Heart left ventricle (tissue), 16 donors: ENCODE measurements around the gene BMPER. TPM values are rescaled to one million over a fixed set of nuclear protein-coding genes. Genes with fewer than 3 reads are reported as not detected.

ENCODE experiments used
- ATAC-seq, 4 donors: fragments of 200-7000 bp; cut with Tn5 transposase; one replicate each; pipeline ENCODE4 v1.9.1; 2020 to 2022; ENCODE audit warnings: moderate library complexity in 4 of 4, mild to moderate bottlenecking in 3 of 4, moderate number of reproducible peaks in 1 of 4
- DNase-seq, 5 donors: peaks; one replicate each; pipeline ENCODE4 v3.0.0-alpha.2; 2020
- H3K27ac ChIP-seq, 12 donors: fragments of 200-600 bp; sonication (generic) in 4 of 12; one replicate each; pipeline versions ENCODE4 v1.5.0 to v1.8.0; 2016 to 2022; ENCODE audit warnings: mild to moderate bottlenecking in 2 of 12
- H3K27me3 ChIP-seq, 9 donors: fragments of 200-600 bp; sonication (generic) in 2 of 9; one replicate each; pipeline versions ENCODE4 v1.5.1 to v1.8.0; 2016 to 2022; ENCODE audit warnings: mild to moderate bottlenecking in 3 of 9
- H3K36me3 ChIP-seq, 9 donors: fragments of 200-600 bp; sonication (generic) in 2 of 9; one replicate each; pipeline versions ENCODE4 v1.5.0 to v1.8.0; 2018 to 2022; ENCODE audit warnings: mild to moderate bottlenecking in 2 of 9
- H3K4me1 ChIP-seq, 12 donors: fragments of 200-600 bp; sonication (generic) in 4 of 12; one replicate each; pipeline versions ENCODE4 v1.5.0 to v1.8.0; 2016 to 2022; ENCODE audit warnings: mild to moderate bottlenecking in 3 of 12
- H3K4me3 ChIP-seq, 12 donors: fragments of 200-600 bp; sonication (generic) in 4 of 12; one replicate each; pipeline versions ENCODE4 v1.5.0 to v1.8.0; 2017 to 2022; ENCODE audit warnings: mild to moderate bottlenecking in 9 of 12, moderate library complexity in 4 of 12
- H3K9me3 ChIP-seq, 12 donors: fragments of 200-600 bp; sonication (generic) in 4 of 12; one replicate each; pipeline versions ENCODE4 v1.5.0 to v1.8.0; 2016 to 2022; ENCODE audit warnings: mild to moderate bottlenecking in 1 of 12
- CTCF ChIP-seq, 12 donors: fragments of 200-600 bp; sonication (generic) in 4 of 12; IDR thresholded peaks; one replicate each; pipeline versions ENCODE4 v1.5.0 to v1.8.0; 2018 to 2022; ENCODE audit warnings: antibody characterized with exemption in 12 of 12, mild to moderate bottlenecking in 5 of 12
- POLR2A ChIP-seq, 2 donors: fragments of 450-650 bp; IDR thresholded peaks; one replicate each; pipeline ENCODE4 v1.6.1; 2017; ENCODE audit warnings: antibody characterized with exemption in 2 of 2, mild to moderate bottlenecking in 2 of 2, moderate library complexity in 2 of 2
- whole genome bisulfite sequencing, 4 donors: extraction: QIAGEN DNeasy Blood & Tissue Kit in 2 of 4; methylation state at CpG; one replicate each; pipeline versions ENCODE4 v1.1.5 to v1.1.7; 2013 to 2018; 5-methylcytosine and 5-hydroxymethylcytosine counted together
- intact Hi-C, 10 donors: fragments of 100-400 bp; cut with DNase I; formaldehyde crosslinking; loops; one replicate each; pipeline versions ENCODE4 v1.11.1 to v1.14.2; 2022
- polyA plus RNA-seq, 2 donors: library from polyadenylated mRNA; stranded (reverse); fragments of 200-250 nt; gene quantifications; one replicate each; pipeline ENCODE4 v1.2.3, GENCODE V29; 2013
- total RNA-seq, 9 donors: library from RNA; depleted of rRNA in 2 of 9; stranded (reverse); fragments of >200 nt in 2 of 9; fragmentation: NEBNext Ultra II Directional in 3 of 9; extraction: Animal tissue kit (Norgen Biotek cat#: 25700) in 3 of 9; gene quantifications; one replicate each; pipeline versions ENCODE4 v1.1.0 to v1.2.4, GENCODE V29; 2016 to 2023
- donor health status: ischemic (EF 13 %, LVEDD 7.1; RV severe dilation, severe dysfunction).
- donor health status: healthy with polysubstance abuse.
- donor health status: DM: no; HTN: yes; CAD: no.
- donor health status: DM: no; HTN: no; CAD: no.
- donor health status: ischemic (EF 25% LVEDD 6.9; RV normal size, moderate dysfunction).
- donor health status: ischemic (EF 25% LVEDD 5.7; RV mildly dilated, moderate dysfunction).
- donor health status: healthy.
- donor health status: DM: yes; HTN: yes; CAD: no.
- donor health status: ischemic (EF 35%, LVEDD 5.7; RV mildly dilated, moderate dysfunction).
- donor health status: nonischemic (EF 11% LVEDD 7.7; RV severe dilation, severe dysfunction).
- donor health status: DM: yes; HTN: yes; CAD: no.
- donor health status: PGD.
- donor health status: ischemic (EF 29% LVEDD 5.4; RV normal size, mild dysfunction).
- donor health status: nonischemic (EF 23%, LVEDD 6.1; RV moderate dilation, normal function).

BMPER gene
- total and polyA plus RNA-seq, 11 donors: 0.05 to 4.2 (median 0.85) TPM

GRCh38 chr7:34175837-34176236 is 270.5 kb downstream of the BMPER start:
- 77 to 86% (median 84%) methylated on average over 3 of the region's 3 CpGs for WGBS, 4 donors
- Histone ChIP-seq H3K27me3 (no peaks in the 10 kb centered on the region), H3K4me3 (no peak overlapping the region), H3K9me3 (peaks cover 0 to 4% (median 0%) of the 10 kb centered on the region in 12 donors), H3K4me1 (no peaks in the 10 kb centered on the region), H3K36me3 (no peaks in the 10 kb centered on the region), H3K27ac (no peak overlapping the region)
- ATAC-seq (no peak), DNase-seq (no peak)
- no peak for TF ChIP-seq POLR2A (IDR thresholded peaks at IDR 0.05)
- TF ChIP-seq CTCF (IDR thresholded peaks at IDR 0.05): no peak
- intact Hi-C loops: no loop called here

DNA sequence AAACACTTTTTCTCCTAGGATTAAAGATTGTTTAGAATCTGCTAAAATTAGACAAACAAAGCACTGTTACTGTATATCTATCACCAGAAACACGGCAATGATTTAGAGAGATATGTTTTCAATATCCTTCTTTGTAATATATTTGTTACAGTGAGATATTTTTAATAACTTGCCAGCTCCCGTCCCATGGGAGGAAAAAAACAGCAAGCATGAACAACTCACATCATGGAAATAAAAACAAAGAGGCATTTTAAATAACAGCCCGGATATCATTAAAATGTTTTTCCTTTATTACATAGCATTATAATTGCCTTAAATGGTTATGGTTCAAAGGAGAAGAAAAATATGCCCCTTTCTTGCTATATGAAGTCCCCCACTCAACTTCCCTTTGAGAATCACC is 272.1 kb downstream of the BMPER start:
- WGBS, 4 donors: 36 to 51% (median 39%) methylated on average over 3 of the region's 3 CpGs
- TF ChIP-seq CTCF (IDR thresholded peaks at IDR 0.05) (no peak), POLR2A (IDR thresholded peaks at IDR 0.05) (no peak)
- H3K36me3 ChIP-seq: no peaks in the 10 kb centered on the region
- H3K27ac ChIP-seq: no peak overlapping the region
- ATAC-seq (no peak), DNase-seq (no peak)
- H3K4me3 ChIP-seq: no peak overlapping the region
- H3K9me3 ChIP-seq: peaks cover 0 to 4% (median 0%) of the 10 kb centered on the region in 12 donors
- intact Hi-C loops: no loop called here
- H3K4me1 ChIP-seq: no peaks in the 10 kb centered on the region
- no peaks in the 10 kb centered on the region for H3K27me3 ChIP-seq

GRCh38 chr7:34181271-34181958 is 276.1 kb downstream of the BMPER start:
- 84 to 91% (median 88%) methylated on average over 3 of the region's 3 CpGs for WGBS, 4 donors
- TF ChIP-seq CTCF (IDR thresholded peaks at IDR 0.05) (no peak), POLR2A (IDR thresholded peaks at IDR 0.05) (no peak)
- Histone ChIP-seq H3K27me3 (no peaks in the 10 kb centered on the region), H3K36me3 (no peaks in the 10 kb centered on the region), H3K27ac (no peak overlapping the region), H3K4me3 (no peak overlapping the region), H3K9me3 (no peaks in the 10 kb centered on the region), H3K4me1 (no peaks in the 10 kb centered on the region)
- ATAC-seq (no peak), DNase-seq (no peak)
- intact Hi-C loops: no loop called here

GRCh38 chr7:34184466-34184865 is 279.1 kb downstream of the BMPER start:
- 42 to 76% (median 67%) methylated on average over 1 of the region's 1 CpG for WGBS, 4 donors
- TF ChIP-seq CTCF (IDR thresholded peaks at IDR 0.05) (no peak), POLR2A (IDR thresholded peaks at IDR 0.05) (no peak)
- H3K27me3 ChIP-seq: no peaks in the 10 kb centered on the region
- intact Hi-C loops: no loop called here
- H3K36me3 ChIP-seq: no peaks in the 10 kb centered on the region
- DNase-seq (no peak), ATAC-seq (no peak)
- H3K4me3 ChIP-seq: no peak overlapping the region
- no peak overlapping the region for H3K27ac ChIP-seq
- no peaks in the 10 kb centered on the region for H3K9me3 ChIP-seq
- no peaks in the 10 kb centered on the region for H3K4me1 ChIP-seq
